GM12891 (cell line): ENCODE measurements around the gene IGF2R.

Source experiments
- DNase-seq: peaks from one replicate; pipeline ENCODE4 v3.0.0; 2011; ENCODE audit warnings: low spot score; ENCODE audit not compliant: insufficient read length
- FAIRE-seq: peaks from 2 replicates; lab custom pipeline; 2011; peaks lifted over from hg19 to GRCh38; lab: Jason Lieb, UNC
- PAX5 ChIP-seq: IDR thresholded peaks from 2 replicates; pipeline ENCODE4 v1.6.1; 2011; ENCODE audit warnings: low read length, moderate library complexity, mild to moderate bottlenecking; ENCODE audit not compliant: insufficient read depth, severe bottlenecking
- POLR2A ChIP-seq: IDR thresholded peaks from 2 replicates; pipeline ENCODE4 v1.6.1; 2011; ENCODE audit warnings: low read depth, low read length, control low read depth
- POLR2AphosphoS5 ChIP-seq: IDR thresholded peaks from 2 replicates; pipeline ENCODE4 v1.6.1; 2011; ENCODE audit warnings: low read depth, low read length, control low read depth
- POU2F2 ChIP-seq: IDR thresholded peaks from 2 replicates; pipeline ENCODE4 v1.6.1; 2011; ENCODE audit warnings: low read depth, mild to moderate bottlenecking, control low read depth, low read length, moderate library complexity
- SPI1 ChIP-seq: IDR thresholded peaks from 2 replicates; pipeline ENCODE4 v1.6.1; 2011; ENCODE audit warnings: low read depth, low read length, control low read depth
- TAF1 ChIP-seq: IDR thresholded peaks from 2 replicates; pipeline ENCODE4 v1.6.1; 2011; ENCODE audit warnings: low read depth, low read length, control low read depth

IGF2R gene

DNA sequence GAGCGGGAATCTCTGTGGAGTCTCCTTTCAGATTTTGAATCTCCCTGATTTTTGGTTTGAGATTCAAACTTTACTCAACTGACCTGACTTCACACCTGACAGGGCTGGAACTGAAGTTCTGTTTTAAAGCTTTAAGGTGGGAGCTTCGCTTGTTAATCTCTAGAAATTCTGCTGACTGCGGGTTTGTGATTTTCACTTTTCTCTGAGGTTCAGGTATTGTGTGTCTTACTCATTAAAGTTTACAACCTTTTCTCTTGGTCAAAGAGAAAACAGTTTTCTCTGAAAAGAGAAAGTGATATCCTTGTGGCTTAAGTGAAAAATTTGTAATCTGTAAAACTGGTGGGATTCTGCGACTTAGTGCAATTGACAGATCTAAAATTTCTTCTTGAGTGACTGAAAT is 20.7 kb upstream of the IGF2R start:
- FAIRE-seq (no peak), DNase-seq (no peak)
- TF ChIP-seq TAF1 (no peak), POLR2A (no peak), POLR2AphosphoS5 (no peak), SPI1 (no peak), PAX5 (no peak), POU2F2 (no peak)

DNA sequence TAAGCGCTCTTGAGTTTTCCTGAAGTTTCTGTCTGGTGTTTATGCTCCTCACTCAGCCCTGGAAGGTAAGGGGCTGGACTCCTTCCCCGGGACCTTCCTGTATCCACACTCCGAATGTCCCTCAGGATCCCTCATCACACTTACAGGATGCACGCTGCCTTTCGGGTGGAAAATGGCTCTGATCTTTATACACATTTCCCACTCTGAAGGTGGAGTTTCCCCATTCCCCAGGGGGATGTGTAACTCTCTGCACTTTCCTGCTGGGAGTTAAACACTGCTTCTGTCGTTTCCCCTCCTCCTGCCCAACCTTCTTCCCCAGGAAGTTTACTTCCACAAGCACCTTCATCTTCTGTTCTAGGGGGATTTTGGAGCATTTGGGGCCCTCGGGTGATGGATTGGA is 17.1 kb upstream of the IGF2R start:
- no peak for FAIRE-seq
- TF ChIP-seq TAF1 (no peak), POU2F2 (no peak), SPI1 (no peak), PAX5 (no peak), POLR2A (no peak), POLR2AphosphoS5 (no peak)

DNA sequence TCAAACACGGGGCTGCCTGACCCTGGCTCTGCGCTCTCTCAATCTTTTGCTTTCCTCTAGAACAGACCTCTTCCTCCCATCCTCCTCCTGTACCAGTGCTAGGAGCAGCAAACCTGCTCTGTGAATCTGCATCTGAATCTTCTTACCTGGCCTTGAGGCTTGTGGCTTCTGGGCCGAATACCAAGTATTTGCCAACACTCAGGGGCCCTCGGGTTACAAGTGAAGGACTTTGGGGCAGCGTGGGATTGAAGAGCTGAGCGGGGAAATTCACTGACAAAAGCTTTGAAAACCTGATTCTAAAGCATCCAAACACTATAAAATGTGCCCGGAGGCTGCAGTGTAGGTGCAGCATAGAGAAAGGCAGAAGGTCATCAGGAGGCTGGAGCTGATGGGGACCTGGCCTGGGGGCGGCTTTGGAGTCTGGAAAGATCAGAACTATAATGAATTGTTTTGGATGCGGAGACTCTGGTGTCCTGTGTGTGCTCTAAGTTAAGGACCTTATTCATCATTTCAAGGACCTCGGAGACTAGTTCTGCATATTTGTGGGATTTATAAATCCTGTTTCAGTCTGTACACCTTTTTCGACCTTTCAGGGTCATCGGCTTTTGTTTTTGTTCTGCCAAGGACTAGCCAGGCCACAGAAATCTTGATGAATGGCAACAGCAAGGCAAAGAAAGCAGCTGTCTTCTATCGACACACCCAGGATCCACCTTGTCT is 16.4 kb upstream of the IGF2R start:
- TF ChIP-seq POLR2A (no peak), POLR2AphosphoS5 (no peak), TAF1 (no peak), PAX5 (no peak), POU2F2 (no peak), SPI1 (no peak)
- FAIRE-seq: no peak
- no peak for DNase-seq

More for the DNA sequence above, 17.1 kb upstream of the IGF2R start:
- DNase-seq: no peak

DNA sequence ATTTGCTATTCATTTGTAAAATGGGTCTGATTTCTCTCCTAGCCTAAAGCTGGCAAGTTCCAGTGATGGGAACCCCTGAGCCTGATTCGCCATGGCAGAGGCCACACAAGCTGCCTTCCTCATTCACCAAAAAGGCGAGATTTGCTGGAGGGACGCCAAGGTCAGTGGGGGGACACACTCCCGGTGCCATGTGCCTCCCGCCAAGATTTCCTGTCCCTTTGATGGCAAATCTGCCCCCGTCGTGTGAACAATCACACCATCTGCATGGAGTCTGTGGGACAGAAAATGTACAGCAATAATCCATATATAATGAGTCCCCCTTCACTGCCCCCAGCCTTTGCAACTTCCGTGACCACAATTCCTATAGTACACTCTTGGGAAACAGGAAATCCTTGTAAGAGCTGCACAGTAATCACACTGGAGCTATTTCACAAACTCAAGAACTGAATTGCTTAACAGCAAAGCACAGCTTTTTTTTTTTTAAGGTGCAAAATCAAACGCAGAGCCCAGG is 15.7 kb upstream of the IGF2R start:
- FAIRE-seq (no peak), DNase-seq (no peak)
- TF ChIP-seq SPI1 (no peak), POLR2A (no peak), POLR2AphosphoS5 (no peak), PAX5 (no peak), POU2F2 (no peak)

GRCh38 chr6:159955945-159956361 is 12.9 kb upstream of the IGF2R start:
- FAIRE-seq (no peak), DNase-seq (no peak)
- no peak for TF ChIP-seq POLR2A
- no peak for TF ChIP-seq POLR2AphosphoS5
- no peak for TF ChIP-seq PAX5
- TF ChIP-seq POU2F2: no peak
- TF ChIP-seq TAF1: no peak
- TF ChIP-seq SPI1: no peak

- TF ChIP-seq PAX5: no peak
- TF ChIP-seq SPI1: no peak
- no peak for TF ChIP-seq POLR2AphosphoS5
- TF ChIP-seq TAF1: no peak
- TF ChIP-seq POU2F2: no peak
- TF ChIP-seq POLR2A: no peak
- DNase-seq (no peak), FAIRE-seq (no peak)
Measured at GRCh38 chr6:159957071-159957673, 11.7 kb upstream of the IGF2R start.

DNA sequence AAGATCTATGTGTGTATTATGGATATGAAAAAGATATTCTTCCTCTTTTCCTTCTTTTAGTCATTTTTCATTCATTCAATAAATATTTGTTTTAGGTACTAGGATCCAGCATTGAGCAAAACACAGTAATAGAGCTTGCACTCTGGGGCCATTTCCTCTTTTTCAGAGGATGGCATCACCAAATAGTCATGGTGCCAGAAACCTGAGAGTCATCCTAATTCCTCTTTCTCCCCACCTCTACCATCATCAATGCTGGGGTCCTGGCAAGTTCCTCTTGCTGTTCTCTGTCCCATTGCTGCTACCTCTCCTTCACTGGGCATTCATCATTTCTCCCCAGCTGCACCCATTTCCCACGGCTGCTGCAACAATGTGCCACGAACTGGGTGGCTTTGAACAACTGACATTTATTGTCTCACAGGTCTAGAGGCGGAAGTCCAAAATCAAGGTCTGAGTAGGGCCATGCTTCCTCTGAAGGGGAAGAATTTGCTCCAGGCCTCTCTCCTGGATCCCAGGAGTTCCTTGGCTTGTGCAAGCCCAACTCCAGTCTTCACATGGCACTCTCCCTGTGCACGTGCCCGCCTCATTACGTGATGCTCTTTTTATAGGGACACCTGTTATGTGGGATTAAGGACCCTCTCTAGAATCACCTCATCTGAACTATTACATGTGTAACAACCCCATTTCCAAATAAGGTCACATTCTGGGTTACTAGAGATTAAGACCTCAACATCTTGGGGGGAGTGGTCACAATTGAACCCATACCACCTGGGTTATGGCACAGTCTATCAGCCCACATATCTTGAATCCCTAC is 9.5 kb upstream of the IGF2R start:
- TF ChIP-seq POLR2AphosphoS5 (no peak), POLR2A (no peak), SPI1 (peak; percentile 96)
- no peak for DNase-seq
- no peak for FAIRE-seq

- TF ChIP-seq TAF1 (no peak), PAX5 (no peak), POU2F2 (no peak), SPI1 (no peak), POLR2A (no peak), POLR2AphosphoS5 (no peak)
- DNase-seq (no peak), FAIRE-seq (no peak)
Measured at GRCh38 chr6:159959976-159960384, 8.9 kb upstream of the IGF2R start.

DNA sequence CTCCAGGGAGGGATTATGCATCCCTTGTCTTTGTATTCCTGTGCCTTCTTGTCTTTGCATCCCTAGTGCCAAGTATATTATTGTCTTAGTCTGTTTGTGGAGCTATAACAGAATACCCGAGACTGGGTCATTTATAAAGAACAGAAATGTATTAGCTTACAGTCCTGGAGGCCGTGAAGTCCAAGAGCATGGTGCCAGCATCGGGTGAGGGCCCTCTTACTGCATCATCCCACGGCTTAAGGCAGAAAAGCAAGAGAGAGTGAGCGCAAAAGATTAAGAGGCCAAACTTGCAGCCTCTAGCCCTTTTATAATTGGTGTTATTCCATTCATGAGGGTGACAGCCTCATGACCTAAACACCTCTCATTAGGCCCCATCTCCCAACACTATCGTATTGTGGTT is 8.4 kb upstream of the IGF2R start:
- no peak for TF ChIP-seq POLR2A
- TF ChIP-seq POLR2AphosphoS5: no peak
- no peak for TF ChIP-seq PAX5
- no peak for TF ChIP-seq SPI1
- no peak for TF ChIP-seq TAF1
- TF ChIP-seq POU2F2: no peak
- FAIRE-seq: no peak
- DNase-seq: no peak

DNA sequence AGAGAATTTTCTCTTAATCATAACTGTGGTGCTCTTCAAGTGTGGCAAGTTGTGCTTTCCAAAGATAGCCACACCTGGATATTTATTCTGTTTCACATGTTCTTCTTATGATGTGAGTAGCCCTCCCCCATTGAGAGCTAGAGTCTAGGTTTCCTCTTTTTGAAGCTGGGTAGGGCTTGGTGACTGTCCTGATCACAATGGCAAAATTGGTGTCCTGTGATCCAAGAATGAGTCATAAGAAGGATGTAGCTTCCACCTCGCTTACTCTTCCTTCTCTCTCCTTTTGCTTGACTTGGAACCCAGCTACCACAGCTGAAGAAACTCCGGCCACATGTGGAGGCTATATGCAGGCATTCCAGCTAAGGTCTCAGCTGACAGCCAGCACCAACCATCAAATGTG is 7.4 kb upstream of the IGF2R start:
- FAIRE-seq: no peak
- TF ChIP-seq SPI1 (0 out of 2 replicates have a peak, but pooled peaks have one; percentile 43), POLR2A (no peak)

More for the DNA sequence above, 7.4 kb upstream of the IGF2R start:
- DNase-seq: no peak
